ENCODE measurements around the gene WDR37. TPM values are rescaled to one million over a fixed set of nuclear protein-coding genes. Genes with fewer than 3 reads are reported as not detected.
A peak's percentile ranks its signal among the peaks of the same experiment; 100 is the strongest.

The WDR37 gene
- total RNA-seq, 1 donor from 2014 or later = 20.8 TPM

GRCh38 chr10:1109795-1110673, 53.8 kb downstream of the WDR37 start:
- no peak overlapping the region for H3K4me3 Mint-ChIP-seq
- H3K27ac Mint-ChIP-seq = peak overlapping the region; percentile 78
- peaks cover 10% of the 10 kb centered on the region for H3K4me1 Mint-ChIP-seq
- DNase-seq (ENCODE audit: low spot score in 2 of 2, unreplicated experiment in 2 of 2) = peak in 1 of 2 experiments; percentile 64
- peak; percentile 58 for TF ChIP-seq CTCF (IDR thresholded peaks at IDR 0.05; ENCODE audit: unreplicated experiment)
- H3K27me3 Mint-ChIP-seq (ENCODE audit: low read depth) = no peaks in the 10 kb centered on the region
- no peaks in the 10 kb centered on the region for H3K9me3 Mint-ChIP-seq
- peaks cover 57% of the 10 kb centered on the region for H3K36me3 Mint-ChIP-seq

GRCh38 chr10:1110674-1111119, 54.5 kb downstream of the WDR37 start:
- no peaks in the 10 kb centered on the region for H3K9me3 Mint-ChIP-seq
- H3K4me3 Mint-ChIP-seq = no peak overlapping the region
- peaks cover 10% of the 10 kb centered on the region for H3K4me1 Mint-ChIP-seq
- no peak for DNase-seq (ENCODE audit: low spot score in 2 of 2, unreplicated experiment in 2 of 2)
- peak overlapping the region; percentile 78 for H3K27ac Mint-ChIP-seq
- H3K36me3 Mint-ChIP-seq = peaks cover 56% of the 10 kb centered on the region
- TF ChIP-seq CTCF (IDR thresholded peaks at IDR 0.05; ENCODE audit: unreplicated experiment) = no peak
- H3K27me3 Mint-ChIP-seq (ENCODE audit: low read depth) = no peaks in the 10 kb centered on the region

GRCh38 chr10:1114315-1114714, 58.1 kb downstream of the WDR37 start:
- H3K4me1 Mint-ChIP-seq = peaks cover 10% of the 10 kb centered on the region
- no peaks in the 10 kb centered on the region for H3K27me3 Mint-ChIP-seq (ENCODE audit: low read depth)
- DNase-seq (ENCODE audit: low spot score in 2 of 2, unreplicated experiment in 2 of 2) = no peak
- H3K9me3 Mint-ChIP-seq = no peaks in the 10 kb centered on the region
- TF ChIP-seq CTCF (IDR thresholded peaks at IDR 0.05; ENCODE audit: unreplicated experiment) = no peak
- no peak overlapping the region for H3K27ac Mint-ChIP-seq
- peaks cover 45% of the 10 kb centered on the region for H3K36me3 Mint-ChIP-seq
- no peak overlapping the region for H3K4me3 Mint-ChIP-seq

- Mint-ChIP-seq H3K9me3 (no peaks in the 10 kb centered on the region), H3K27me3 (ENCODE audit: low read depth) (no peaks in the 10 kb centered on the region), H3K4me1 (peaks cover 9% of the 10 kb centered on the region), H3K4me3 (no peak overlapping the region), H3K36me3 (peaks cover 41% of the 10 kb centered on the region), H3K27ac (no peak overlapping the region)
- no peak for TF ChIP-seq CTCF (IDR thresholded peaks at IDR 0.05; ENCODE audit: unreplicated experiment)
- DNase-seq (ENCODE audit: low spot score in 2 of 2, unreplicated experiment in 2 of 2) = no peak
Observed at GRCh38 chr10:1114719-1115606, 58.8 kb downstream of the WDR37 start.

GRCh38 chr10:1115607-1115955, 59.4 kb downstream of the WDR37 start:
- Mint-ChIP-seq H3K4me3 (no peak overlapping the region), H3K9me3 (no peaks in the 10 kb centered on the region), H3K36me3 (peaks cover 39% of the 10 kb centered on the region), H3K27ac (no peak overlapping the region), H3K27me3 (ENCODE audit: low read depth) (no peaks in the 10 kb centered on the region), H3K4me1 (peaks cover 3% of the 10 kb centered on the region)
- TF ChIP-seq CTCF (IDR thresholded peaks at IDR 0.05; ENCODE audit: unreplicated experiment) = no peak
- DNase-seq (ENCODE audit: low spot score in 2 of 2, unreplicated experiment in 2 of 2) = no peak
